Measurements from ENCODE around the gene AK9.

DNA sequence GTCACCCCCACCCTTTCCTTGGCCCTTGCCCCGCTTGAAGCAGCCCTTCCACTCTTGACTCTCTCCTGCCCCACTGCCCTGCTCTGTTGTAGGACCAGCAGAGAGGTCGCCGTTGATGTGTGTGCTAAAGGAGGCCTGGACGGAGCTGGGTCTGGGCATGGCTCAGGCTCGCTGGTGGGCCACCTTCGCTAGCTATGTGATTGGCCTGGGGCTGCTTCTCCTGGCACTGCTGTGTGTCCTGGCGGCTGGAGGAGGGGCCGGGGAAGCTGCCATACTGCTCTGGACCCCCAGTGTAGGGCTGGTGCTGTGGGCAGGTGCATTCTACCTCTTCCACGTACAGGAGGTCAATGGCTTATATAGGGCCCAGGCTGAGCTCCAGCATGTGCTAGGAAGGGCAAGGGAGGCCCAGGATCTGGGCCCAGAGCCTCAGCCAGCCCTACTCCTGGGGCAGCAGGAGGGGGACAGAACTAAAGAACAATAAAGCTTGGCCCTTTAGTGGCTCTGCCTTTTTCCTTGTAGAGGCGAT lies 247.5 kb downstream of the AK9 start:
- no peak for TF ChIP-seq EZH2 (IDR thresholded peaks at IDR 0.05; ENCODE audit: borderline replicate concordance, low read length)
- TF ChIP-seq, protein P1, sequence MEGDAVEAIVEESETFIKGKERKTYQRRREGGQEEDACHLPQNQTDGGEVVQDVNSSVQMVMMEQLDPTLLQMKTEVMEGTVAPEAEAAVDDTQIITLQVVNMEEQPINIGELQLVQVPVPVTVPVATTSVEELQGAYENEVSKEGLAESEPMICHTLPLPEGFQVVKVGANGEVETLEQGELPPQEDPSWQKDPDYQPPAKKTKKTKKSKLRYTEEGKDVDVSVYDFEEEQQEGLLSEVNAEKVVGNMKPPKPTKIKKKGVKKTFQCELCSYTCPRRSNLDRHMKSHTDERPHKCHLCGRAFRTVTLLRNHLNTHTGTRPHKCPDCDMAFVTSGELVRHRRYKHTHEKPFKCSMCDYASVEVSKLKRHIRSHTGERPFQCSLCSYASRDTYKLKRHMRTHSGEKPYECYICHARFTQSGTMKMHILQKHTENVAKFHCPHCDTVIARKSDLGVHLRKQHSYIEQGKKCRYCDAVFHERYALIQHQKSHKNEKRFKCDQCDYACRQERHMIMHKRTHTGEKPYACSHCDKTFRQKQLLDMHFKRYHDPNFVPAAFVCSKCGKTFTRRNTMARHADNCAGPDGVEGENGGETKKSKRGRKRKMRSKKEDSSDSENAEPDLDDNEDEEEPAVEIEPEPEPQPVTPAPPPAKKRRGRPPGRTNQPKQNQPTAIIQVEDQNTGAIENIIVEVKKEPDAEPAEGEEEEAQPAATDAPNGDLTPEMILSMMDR (IDR thresholded peaks at IDR 0.05; ENCODE audit: low read length): no peak
